GM23338 (cell line): Measurements from ENCODE around the gene EHD4. TPM values are rescaled to one million over a fixed set of nuclear protein-coding genes. Genes with fewer than 3 reads are reported as not detected.
A peak's percentile ranks its signal among the peaks of the same experiment; 100 is the strongest.

Experiments used
- ATAC-seq: fragments of 200-7000 bp; cut with Tn5 transposase; 3 replicates; pipeline ENCODE4 v1.9.1; 2020
- DNase-seq: peaks from one replicate; pipeline ENCODE4 v3.0.0-alpha.2; 2015; ENCODE audit warnings: low spot score
- H2AFZ ChIP-seq: fragments of 200-600 bp; sonication (generic); 2 replicates; pipeline ENCODE4 v1.8.0; 2016; ENCODE audit warnings: antibody characterized with exemption, mild to moderate bottlenecking, moderate library complexity
- H3F3A ChIP-seq: fragments of 200-600 bp; sonication (generic); replicated peaks from 2 replicates; pipeline ENCODE4 v1.8.0; 2017; ENCODE audit warnings: antibody characterized with exemption, mixed run types, low read depth
- H3K27ac ChIP-seq: fragments of 200-600 bp; sonication (generic); 2 replicates; pipeline ENCODE4 v1.6.1; 2016; ENCODE audit warnings: low read depth
- H3K27me3 ChIP-seq: fragments of 200-600 bp; sonication (generic); 2 replicates; pipeline ENCODE4 v1.8.0; 2016; ENCODE audit warnings: mild to moderate bottlenecking, mixed run types, moderate library complexity; ENCODE audit not compliant: insufficient read depth
- H3K36me3 ChIP-seq: fragments of 200-600 bp; sonication (generic); 2 replicates; pipeline ENCODE4 v1.8.0; 2016; ENCODE audit warnings: mild to moderate bottlenecking; ENCODE audit not compliant: insufficient read depth
- H3K4me1 ChIP-seq: fragments of 200-600 bp; sonication (generic); 2 replicates; pipeline ENCODE4 v1.8.0; 2016; ENCODE audit warnings: mild to moderate bottlenecking, moderate library complexity; ENCODE audit not compliant: insufficient read depth
- H3K4me2 ChIP-seq: fragments of 200-600 bp; sonication (generic); 2 replicates; pipeline ENCODE4 v1.7.1; 2017; ENCODE audit warnings: mixed run types
- H3K4me3 ChIP-seq: fragments of 200-600 bp; sonication (generic); 2 replicates; pipeline ENCODE4 v1.6.1; 2016; ENCODE audit warnings: mixed run types
- H3K79me2 ChIP-seq: fragments of 200-600 bp; sonication (generic); replicated peaks from 2 replicates; pipeline ENCODE4 v1.8.0; 2017; ENCODE audit warnings: mild to moderate bottlenecking; ENCODE audit not compliant: insufficient read depth
- H3K9me2 ChIP-seq: fragments of 200-600 bp; sonication (generic); 2 replicates; pipeline ENCODE4 v1.8.0; 2017; ENCODE audit not compliant: insufficient read depth
- H4K20me1 ChIP-seq: fragments of 200-600 bp; sonication (generic); replicated peaks from 2 replicates; pipeline ENCODE4 v1.8.0; 2017; ENCODE audit warnings: mild to moderate bottlenecking; ENCODE audit not compliant: insufficient read depth
- H3K27ac Mint-ChIP-seq: 2 replicates; pipeline ENCODE4 v1.8.0; 2020; ENCODE audit warnings: inconsistent platforms, mild to moderate bottlenecking, moderate library complexity, mixed read lengths
- H3K27me3 Mint-ChIP-seq: 3 replicates; pipeline ENCODE4 v1.8.0; 2022; ENCODE audit warnings: low read depth, mild to moderate bottlenecking, moderate library complexity, mixed read lengths, inconsistent platforms; ENCODE audit not compliant: insufficient read depth, poor library complexity
- H3K36me3 Mint-ChIP-seq: 3 replicates; pipeline ENCODE4 v1.8.0; 2021; ENCODE audit warnings: low read depth, mild to moderate bottlenecking, inconsistent platforms, moderate library complexity, mixed read lengths
- H3K4me1 Mint-ChIP-seq: 3 replicates; pipeline ENCODE4 v1.8.0; 2020; ENCODE audit warnings: mild to moderate bottlenecking, inconsistent platforms, mixed read lengths
- H3K4me3 Mint-ChIP-seq: 3 replicates; pipeline ENCODE4 v1.8.0; 2021; ENCODE audit warnings: moderate library complexity, mild to moderate bottlenecking, inconsistent platforms, mixed read lengths
- H3K9me3 Mint-ChIP-seq: 3 replicates; pipeline ENCODE4 v1.8.0; 2020; ENCODE audit warnings: moderate library complexity, mild to moderate bottlenecking, inconsistent platforms, mixed read lengths
- CREB1 ChIP-seq: fragments of 250-450 bp; sonication (Bioruptor Pico); IDR thresholded peaks from 2 replicates; pipeline ENCODE4 v1.5.0; 2020; ENCODE audit warnings: low read depth, mild to moderate bottlenecking, moderate library complexity
- CTCF ChIP-seq, 2 experiments: fragments of 200-600 bp in 1 of 2; sonication (generic) in 1 of 2; conservative IDR thresholded peaks; 2 replicates each; pipeline versions ENCODE4 v1.5.1 to v1.6.1; 2016 to 2017; ENCODE audit warnings: antibody characterized with exemption in 2 of 2, low read depth in 2 of 2, mild to moderate bottlenecking in 2 of 2, moderate library complexity in 1 of 2
- ETS1 ChIP-seq: IDR thresholded peaks from 2 replicates; pipeline ENCODE4 v1.6.1; 2016; ENCODE audit warnings: antibody characterized with exemption
- EZH2 ChIP-seq: fragments of 200-600 bp; sonication (generic); IDR thresholded peaks from one replicate; pipeline ENCODE4 v1.8.0; 2017; ENCODE audit warnings: antibody characterized with exemption, mild to moderate bottlenecking, low read depth; ENCODE audit not compliant: unreplicated experiment
- EZH2phosphoT487 ChIP-seq: fragments of 200-600 bp; sonication (generic); IDR thresholded peaks from one replicate; pipeline ENCODE4 v1.8.1; 2018; ENCODE audit warnings: antibody characterized with exemption; ENCODE audit not compliant: unreplicated experiment
- NANOG ChIP-seq: IDR thresholded peaks from 2 replicates; pipeline ENCODE4 v1.6.1; 2016; ENCODE audit warnings: antibody characterized with exemption, borderline replicate concordance
- POLR2AphosphoS5 ChIP-seq: IDR thresholded peaks from 2 replicates; pipeline ENCODE4 v1.6.1; 2016; ENCODE audit warnings: antibody characterized with exemption, low read depth
- REST ChIP-seq: IDR thresholded peaks from one replicate; pipeline ENCODE4 v1.6.1; 2018; ENCODE audit warnings: antibody characterized with exemption; ENCODE audit not compliant: unreplicated experiment
- STAT1 ChIP-seq: IDR thresholded peaks from one replicate; pipeline ENCODE4 v1.6.1; 2016; ENCODE audit warnings: antibody characterized with exemption; ENCODE audit not compliant: unreplicated experiment
- ZNF114 ChIP-seq: fragments of 250-450 bp; sonication (Bioruptor Pico); IDR thresholded peaks from 2 replicates; pipeline ENCODE4 v1.5.0; 2020; ENCODE audit warnings: mild to moderate bottlenecking, moderate library complexity
- ZNF331 ChIP-seq: fragments of 250-450 bp; sonication (Bioruptor Pico); IDR thresholded peaks from 2 replicates; pipeline ENCODE4 v1.5.0; 2020; ENCODE audit warnings: low read depth, mild to moderate bottlenecking, moderate library complexity
- ZNF462 ChIP-seq: fragments of 250-450 bp; sonication (Bioruptor Pico); IDR thresholded peaks from 2 replicates; pipeline ENCODE4 v1.5.0; 2020; ENCODE audit warnings: mild to moderate bottlenecking, moderate library complexity
- polyA plus RNA-seq: library from polyadenylated mRNA; unstranded; fragments of >200 nt; fragmentation: Nextera tagmentation; extraction: Ambion mirVana; gene quantifications from 2 replicates; pipeline ENCODE4 v1.2.1, GENCODE V29; 2016
- total RNA-seq: library from RNA; depleted of rRNA; stranded (reverse); fragments of >200 nt; shearing (Covaris generic); gene quantifications from 2 replicates; pipeline ENCODE4 v1.2.3, GENCODE V29; 2014

EHD4 gene
- total and polyA plus RNA-seq, 2 experiments from 2014 or later: 13.0 to 31.0 TPM

- Histone ChIP-seq H3K4me1 (no peaks in the 10 kb centered on the region), H3K4me3 (no peak overlapping the region), H3K27ac (no peak overlapping the region), H3K4me2 (no peak overlapping the region), H3K9me2 (no peaks in the 10 kb centered on the region), H3K36me3 (no peaks in the 10 kb centered on the region), H3K79me2 (no peaks in the 10 kb centered on the region), H3K27me3 (no peaks in the 10 kb centered on the region), H3F3A (no peaks in the 10 kb centered on the region), H4K20me1 (no peaks in the 10 kb centered on the region), H2AFZ (no peak overlapping the region)
- Mint-ChIP-seq H3K36me3 (no peaks in the 10 kb centered on the region; the same call in 2 of the 3 replicates), H3K27me3 (peaks cover 15% of the 10 kb centered on the region), H3K4me1 (peaks cover under 1% of the 10 kb centered on the region; the same call in 2 of the 3 replicates), H3K9me3 (no peaks in the 10 kb centered on the region), H3K27ac (no peak overlapping the region), H3K4me3 (no peak overlapping the region)
- DNase-seq (no peak), ATAC-seq (peak; percentile 15; the same call in 2 of the 3 replicates)
- TF ChIP-seq ZNF331 (CRISPR knock-in tag) (no peak), ZNF462 (CRISPR knock-in tag) (no peak), CTCF (conservative IDR thresholded peaks at IDR 0.05; ENCODE audit: low read depth in 2 of 2) (no peak), NANOG (no peak), POLR2AphosphoS5 (no peak), CREB1 (CRISPR knock-in tag) (no peak), ETS1 (no peak), ZNF114 (no peak), STAT1 (no peak), EZH2phosphoT487 (no peak), EZH2 (no peak), REST (no peak)
These were observed 102.3 kb downstream of the EHD4 start for GRCh38 chr15:41869770-41870688.
